ENCODE data around the gene TXNRD3. TPM values are rescaled to one million over a fixed set of nuclear protein-coding genes. Genes with fewer than 3 reads are reported as not detected.
A peak's percentile ranks its signal among the peaks of the same experiment; 100 is the strongest.

The TXNRD3 gene
- polyA plus RNA-seq, 1 experiment, result 7.4 TPM

GRCh38 chr3:126621627-126622345, 33.1 kb downstream of the TXNRD3 start:
- no peak overlapping the region for H3K4me3 ChIP-seq (ENCODE audit: low read depth, low read length)
- peak; percentile 13 for DNase-seq (ENCODE audit: low read depth, low spot score)
- H3K9me3 ChIP-seq (ENCODE audit: control insufficient read depth, insufficient read depth, low read length), result peaks cover 3% of the 10 kb centered on the region; the same call in 1 of the 2 replicates
- TF ChIP-seq CTCF (IDR thresholded peaks at IDR 0.05; ENCODE audit: low read depth, low read length), result no peak
- ChIA-PET POLR2A (no interaction called here), CTCF (interaction anchor here (0.8 to 1.5 kb wide), 3 partner anchors 15 to 834 kb away, joined by 3 to 5 read pairs (median 4); no protein-coding TSS in a partner anchor)
- H3K27ac ChIP-seq (ENCODE audit: low read depth, low read length), result no peak overlapping the region
- no peaks in the 10 kb centered on the region for H3K27me3 ChIP-seq (ENCODE audit: control insufficient read depth, insufficient read depth, low read length)

- ChIA-PET POLR2A (no interaction called here), CTCF (interaction anchor here (0.8 kb wide), 1 partner anchor 14 kb away, joined by 4 read pairs; no protein-coding TSS in a partner anchor)
- H3K27ac ChIP-seq (ENCODE audit: low read depth, low read length), result no peak overlapping the region
- H3K4me3 ChIP-seq (ENCODE audit: low read depth, low read length), result no peak overlapping the region
- no peak for TF ChIP-seq CTCF (IDR thresholded peaks at IDR 0.05; ENCODE audit: low read depth, low read length)
- peak; percentile 13 for DNase-seq (ENCODE audit: low read depth, low spot score)
- H3K27me3 ChIP-seq (ENCODE audit: control insufficient read depth, insufficient read depth, low read length), result no peaks in the 10 kb centered on the region
- peaks cover 3% of the 10 kb centered on the region; the same call in 1 of the 2 replicates for H3K9me3 ChIP-seq (ENCODE audit: control insufficient read depth, insufficient read depth, low read length)
Measured at GRCh38 chr3:126621171-126621570, 33.8 kb downstream of the TXNRD3 start.

DNA sequence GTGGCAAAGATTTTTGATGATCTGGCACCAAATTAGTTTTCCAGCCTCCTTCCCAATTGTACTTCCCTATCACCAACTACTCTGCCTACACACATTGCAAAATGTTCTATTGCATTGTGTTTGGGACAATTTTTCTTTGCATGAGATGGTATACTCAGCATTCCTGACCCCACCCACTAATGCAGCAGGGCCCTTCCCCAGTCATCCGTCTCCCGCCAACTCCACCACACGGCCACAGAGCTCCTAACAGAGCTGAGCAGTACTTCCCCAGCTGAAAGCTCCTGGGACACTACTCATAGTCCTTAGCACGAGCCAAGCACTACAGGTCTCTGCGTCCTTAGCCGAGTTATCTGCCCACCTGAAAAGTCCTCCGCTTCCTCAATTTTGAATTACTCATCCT, 34.2 kb downstream of the TXNRD3 start:
- no peak for TF ChIP-seq CTCF (IDR thresholded peaks at IDR 0.05; ENCODE audit: low read depth, low read length)
- H3K27ac ChIP-seq (ENCODE audit: low read depth, low read length), result no peak overlapping the region
- CTCF ChIA-PET, result interaction anchor here (0.8 kb wide), 1 partner anchor 14 kb away, joined by 4 read pairs; no protein-coding TSS in a partner anchor
- POLR2A ChIA-PET, result interaction anchor here (0.7 to 0.8 kb wide), 2 partner anchors 18 to 136 kb away, joined by 5 to 8 read pairs; no protein-coding TSS in a partner anchor
- no peak for DNase-seq (ENCODE audit: low read depth, low spot score)
- no peaks in the 10 kb centered on the region for H3K27me3 ChIP-seq (ENCODE audit: control insufficient read depth, insufficient read depth, low read length)
- no peak overlapping the region for H3K4me3 ChIP-seq (ENCODE audit: low read depth, low read length)
- H3K9me3 ChIP-seq (ENCODE audit: control insufficient read depth, insufficient read depth, low read length), result peaks cover 3% of the 10 kb centered on the region; the same call in 1 of the 2 replicates

DNA sequence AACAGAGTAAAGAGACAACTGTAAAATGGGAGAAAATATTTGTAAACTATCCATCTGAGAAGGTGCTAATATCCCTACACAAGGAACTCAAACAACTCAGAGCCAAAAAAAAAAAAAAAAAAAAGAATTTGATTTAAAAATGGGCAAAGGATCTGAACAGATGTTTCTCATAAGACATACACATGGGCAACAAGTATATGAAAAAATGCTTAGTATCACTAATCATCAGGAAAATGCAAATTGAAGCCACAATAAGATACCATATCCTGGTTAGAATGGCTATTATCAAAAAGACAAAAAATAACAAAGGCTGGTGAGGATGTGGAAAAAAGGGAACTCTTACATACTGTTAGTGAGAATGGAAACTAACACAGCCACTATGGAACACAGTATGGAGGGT, 36.2 kb downstream of the TXNRD3 start:
- Histone ChIP-seq H3K9me3 (ENCODE audit: control insufficient read depth, insufficient read depth, low read length) (peaks cover 3% of the 10 kb centered on the region; the same call in 1 of the 2 replicates), H3K4me3 (ENCODE audit: low read depth, low read length) (no peak overlapping the region), H3K27ac (ENCODE audit: low read depth, low read length) (no peak overlapping the region), H3K27me3 (ENCODE audit: control insufficient read depth, insufficient read depth, low read length) (no peaks in the 10 kb centered on the region)
- TF ChIP-seq CTCF (IDR thresholded peaks at IDR 0.05; ENCODE audit: low read depth, low read length), result no peak
- POLR2A ChIA-PET, result no interaction called here
- CTCF ChIA-PET, result no interaction called here
- no peak for DNase-seq (ENCODE audit: low read depth, low spot score)

GRCh38 chr3:126618021-126618420, 36.9 kb downstream of the TXNRD3 start:
- no peak overlapping the region for H3K27ac ChIP-seq (ENCODE audit: low read depth, low read length)
- H3K4me3 ChIP-seq (ENCODE audit: low read depth, low read length), result no peak overlapping the region
- no peak for DNase-seq (ENCODE audit: low read depth, low spot score)
- H3K27me3 ChIP-seq (ENCODE audit: control insufficient read depth, insufficient read depth, low read length), result no peaks in the 10 kb centered on the region
- ChIA-PET CTCF (no interaction called here), POLR2A (no interaction called here)
- H3K9me3 ChIP-seq (ENCODE audit: control insufficient read depth, insufficient read depth, low read length), result peaks cover 3% of the 10 kb centered on the region; the same call in 1 of the 2 replicates
- TF ChIP-seq CTCF (IDR thresholded peaks at IDR 0.05; ENCODE audit: low read depth, low read length), result no peak

Measured in AG04450 (cell line).